IMR-90 (cell line): ENCODE results near the gene NFKB1. TPM values are rescaled to one million over a fixed set of nuclear protein-coding genes. Genes with fewer than 3 reads are reported as not detected.

ENCODE experiments used
- ATAC-seq: fragments of 200-7000 bp; cut with Tn5 transposase; 2 replicates; pipeline ENCODE4 v1.9.1; 2020; ENCODE audit warnings: low read depth, mild to moderate bottlenecking, moderate library complexity
- BruUV-seq: library from RNA; stranded (reverse); fragments of 400-500 nt; replicated peaks from 2 replicates; lab custom pipeline; 2021; lab: Mats Ljungman, UMichigan
- CTCF ChIA-PET: fragments of 300-600 bp; formaldehyde crosslinking; extraction: SDS; loops from one replicate; lab custom pipeline; 2021; ENCODE audit warnings: antibody characterized with exemption; lab: Yijun Ruan, JAX
- POLR2A ChIA-PET: fragments of 300-600 bp; sonication (Branson Sonifier 250); formaldehyde crosslinking; loops from one replicate; lab custom pipeline; 2022; ENCODE audit warnings: antibody characterized with exemption; ENCODE audit not compliant: unreplicated experiment; lab: Charles Lee
- DNase-seq: peaks from one replicate; pipeline ENCODE4 v3.0.0; 2013
- H2AFZ ChIP-seq: replicated peaks from 2 replicates; pipeline ENCODE3; 2013; ENCODE audit warnings: low read length, mild to moderate bottlenecking; ENCODE audit not compliant: poor library complexity
- H2AK5ac ChIP-seq: 2 replicates; pipeline ENCODE4 v1.6.1; 2013; ENCODE audit warnings: low read depth, low read length, inconsistent platforms
- H2AK9ac ChIP-seq: replicated peaks from 2 replicates; pipeline ENCODE3; 2013; ENCODE audit warnings: mild to moderate bottlenecking, low read depth, low read length, moderate library complexity; ENCODE audit not compliant: poor library complexity
- H2BK120ac ChIP-seq: 2 replicates; pipeline ENCODE4 v1.6.1; 2013; ENCODE audit warnings: low read depth, low read length, inconsistent platforms
- H2BK15ac ChIP-seq: 3 replicates; pipeline ENCODE4 v1.6.1; 2013; ENCODE audit warnings: low read depth, low read length, inconsistent platforms
- H2BK20ac ChIP-seq: 2 replicates; pipeline ENCODE4 v1.6.1; 2013; ENCODE audit warnings: low read depth, mild to moderate bottlenecking, inconsistent platforms, low read length, moderate library complexity
- H2BK5ac ChIP-seq: 2 replicates; pipeline ENCODE4 v1.6.1; 2013; ENCODE audit warnings: mild to moderate bottlenecking, low read depth, low read length, inconsistent platforms; ENCODE audit not compliant: poor library complexity, severe bottlenecking
- H3K14ac ChIP-seq: replicated peaks from 2 replicates; pipeline ENCODE4 v1.6.1; 2013; ENCODE audit warnings: low read depth, low read length, inconsistent platforms
- H3K18ac ChIP-seq: 2 replicates; pipeline ENCODE4 v1.6.1; 2013; ENCODE audit warnings: low read depth, low read length, control low read depth
- H3K23ac ChIP-seq: 2 replicates; pipeline ENCODE4 v1.6.1; 2013; ENCODE audit warnings: low read depth, low read length, inconsistent platforms
- H3K27ac ChIP-seq: 2 replicates; pipeline ENCODE4 v1.5.1; 2013; ENCODE audit warnings: mild to moderate bottlenecking, control low read depth, low read length; ENCODE audit not compliant: insufficient read depth
- H3K27me3 ChIP-seq: 2 replicates; pipeline ENCODE4 v1.6.1; 2013; ENCODE audit warnings: low read length; ENCODE audit not compliant: control insufficient read depth, insufficient read depth
- H3K36me3 ChIP-seq: 2 replicates; pipeline ENCODE4 v1.6.1; 2013; ENCODE audit warnings: low read length, mixed read lengths; ENCODE audit not compliant: control insufficient read depth, insufficient read depth
- H3K4ac ChIP-seq: 2 replicates; pipeline ENCODE4 v1.6.1; 2013; ENCODE audit warnings: low read depth, low read length, inconsistent platforms
- H3K4me1 ChIP-seq: 2 replicates; pipeline ENCODE4 v1.6.1; 2013; ENCODE audit warnings: low read length, mixed read lengths; ENCODE audit not compliant: control insufficient read depth, insufficient read depth
- H3K4me2 ChIP-seq: 2 replicates; pipeline ENCODE4 v1.6.1; 2013; ENCODE audit warnings: low read depth, mild to moderate bottlenecking, control low read depth, low read length, moderate library complexity
- H3K4me3 ChIP-seq: 2 replicates; pipeline ENCODE4 v1.5.1; 2013; ENCODE audit warnings: low read depth, mild to moderate bottlenecking, control low read depth, low read length, moderate library complexity; ENCODE audit not compliant: insufficient read depth
- H3K56ac ChIP-seq: 2 replicates; pipeline ENCODE4 v1.6.1; 2013; ENCODE audit warnings: low read length, inconsistent platforms; ENCODE audit not compliant: insufficient read depth; ENCODE audit errors: extremely low read depth
- H3K79me1 ChIP-seq, 2 experiments: 2 replicates each; pipeline ENCODE4 v1.6.1; 2013; ENCODE audit warnings: low read length in 2 of 2, inconsistent platforms in 1 of 2, low read depth in 1 of 2
- H3K9ac ChIP-seq: 2 replicates; pipeline ENCODE4 v1.6.1; 2013; ENCODE audit warnings: low read depth, low read length, control low read depth
- H3K9me1 ChIP-seq: 2 replicates; pipeline ENCODE4 v1.6.1; 2013; ENCODE audit warnings: low read length, inconsistent platforms; ENCODE audit not compliant: insufficient read depth
- H3K9me3 ChIP-seq: 2 replicates; pipeline ENCODE4 v1.6.1; 2013; ENCODE audit warnings: low read length; ENCODE audit not compliant: control insufficient read depth, insufficient read depth
- H4K20me1 ChIP-seq: 2 replicates; pipeline ENCODE4 v1.6.1; 2013; ENCODE audit warnings: low read length, inconsistent platforms; ENCODE audit not compliant: insufficient read depth
- H4K5ac ChIP-seq: 2 replicates; pipeline ENCODE4 v1.6.1; 2013; ENCODE audit warnings: mild to moderate bottlenecking, low read depth, low read length, control low read depth
- H4K8ac ChIP-seq, 2 experiments: 2 replicates each; pipeline ENCODE4 v1.6.1; 2013; ENCODE audit warnings: low read depth in 2 of 2, low read length in 2 of 2, control low read depth in 1 of 2, inconsistent platforms in 1 of 2
- H4K91ac ChIP-seq: 2 replicates; pipeline ENCODE4 v1.6.1; 2013; ENCODE audit warnings: low read depth, low read length, inconsistent platforms; ENCODE audit not compliant: insufficient read depth
- WGBS, 2 experiments: methylation state at CpG; one replicate each; pipeline versions ENCODE4 v1.1.5 to v1.1.7; 2013; ENCODE audit warnings: missing lambda C conversion rate in 2 of 2; ENCODE audit not compliant: insufficient read length in 1 of 2; ENCODE audit errors: extremely low coverage in 2 of 2; 5-methylcytosine and 5-hydroxymethylcytosine counted together
- dilution Hi-C: fragments of 300-500 bp; cut with HindIII; formaldehyde crosslinking; loops from one replicate; pipeline ENCODE4 v1.14.3; 2018; ENCODE audit warnings: low sequenced_read_pairs; ENCODE audit not compliant: unreplicated experiment
- in situ Hi-C: fragments of 300-500 bp; cut with MboI; formaldehyde crosslinking; loops from 3 replicates; pipeline ENCODE4 v1.14.3; 2019; ENCODE audit warnings: low sequenced_read_pairs, inconsistent platforms, mixed read lengths
- intact Hi-C: fragments of 100-400 bp; cut with micrococcal nuclease; formaldehyde crosslinking; loops from 2 replicates; pipeline ENCODE4 v1.10.0; 2022
- polyA plus RNA-seq, 3 experiments: library from polyadenylated mRNA; depleted of rRNA; stranded (reverse); fragments of >200 nt; gene quantifications; 2 replicates each; pipeline ENCODE4 v1.2.3, GENCODE V29; 2012; ENCODE audit warnings: low replicate concordance in 1 of 3
- total RNA-seq: library from RNA; depleted of rRNA; stranded (reverse); fragments of >200 nt; gene quantifications from 2 replicates; pipeline ENCODE4 v1.2.3, GENCODE V29; 2012
- TF ChIP-seq, protein P1 (sequence below): fragments of 150-350 bp; IDR thresholded peaks from 2 replicates; pipeline ENCODE4 v1.6.1; 2016; ENCODE audit warnings: low read depth, mild to moderate bottlenecking, low read length, moderate library complexity, borderline replicate concordance

Gene NFKB1
- total and polyA plus RNA-seq, 2 of the 4 experiments (the other 2 are of a cell fraction): 19.8 to 24.6 TPM

DNA sequence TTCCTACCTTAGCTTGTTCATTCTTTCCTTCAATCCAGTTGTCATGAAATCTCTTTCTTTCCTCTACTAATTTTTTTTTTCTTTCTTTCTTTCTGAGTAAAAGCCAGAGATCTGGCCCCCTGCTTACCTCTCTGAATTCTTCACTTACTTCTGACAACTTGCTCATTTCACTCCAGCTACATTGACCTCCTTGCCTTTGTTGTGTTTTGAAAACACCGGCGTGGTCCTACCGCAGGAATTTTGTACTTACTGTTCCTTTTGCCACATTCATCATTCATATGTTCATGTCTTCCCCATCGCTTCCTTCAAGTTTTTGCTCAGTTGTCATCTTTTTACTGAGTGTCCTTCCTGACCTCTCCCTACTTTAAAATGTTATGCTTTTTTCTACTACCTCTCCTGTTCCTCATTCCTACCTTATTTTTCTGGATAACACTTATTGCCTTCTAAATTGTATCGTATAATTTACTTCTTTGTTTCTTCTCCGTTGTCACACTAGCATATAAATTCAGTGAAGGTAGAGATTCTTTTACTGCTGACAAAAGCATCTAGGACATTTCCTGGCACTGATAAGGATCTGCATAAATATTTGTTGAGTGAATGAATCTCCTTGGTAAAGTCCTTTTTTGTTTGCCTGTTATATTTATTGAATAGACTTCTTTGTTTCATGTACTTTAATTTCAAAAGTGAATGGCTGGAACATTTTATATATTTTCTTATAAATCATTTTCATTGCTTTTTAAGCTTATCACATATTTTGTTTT is 74.4 kb downstream of the NFKB1 start:
- H3K4ac ChIP-seq: no peak overlapping the region
- no peaks in the 10 kb centered on the region for H3K4me1 ChIP-seq
- TF ChIP-seq, protein P1, sequence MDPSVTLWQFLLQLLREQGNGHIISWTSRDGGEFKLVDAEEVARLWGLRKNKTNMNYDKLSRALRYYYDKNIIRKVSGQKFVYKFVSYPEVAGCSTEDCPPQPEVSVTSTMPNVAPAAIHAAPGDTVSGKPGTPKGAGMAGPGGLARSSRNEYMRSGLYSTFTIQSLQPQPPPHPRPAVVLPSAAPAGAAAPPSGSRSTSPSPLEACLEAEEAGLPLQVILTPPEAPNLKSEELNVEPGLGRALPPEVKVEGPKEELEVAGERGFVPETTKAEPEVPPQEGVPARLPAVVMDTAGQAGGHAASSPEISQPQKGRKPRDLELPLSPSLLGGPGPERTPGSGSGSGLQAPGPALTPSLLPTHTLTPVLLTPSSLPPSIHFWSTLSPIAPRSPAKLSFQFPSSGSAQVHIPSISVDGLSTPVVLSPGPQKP: no peak
- BruUV-seq: no TSS peak
- ChIA-PET POLR2A (interaction anchor here (0.5 kb wide), 1 partner anchor 243 kb away, joined by 3 read pairs; no protein-coding TSS in a partner anchor), CTCF (interaction anchor here (0.6 kb wide), 1 partner anchor 89 kb away, joined by 5 read pairs; no protein-coding TSS in a partner anchor)
- no peaks in the 10 kb centered on the region for H3K9me3 ChIP-seq
- peaks cover 10 to 11% of the 10 kb centered on the region in 2 experiments; a peak in 1 of 4 replicates for H3K79me1 ChIP-seq
- WGBS, 2 experiments: 80% methylated on average over 1 of the region's 6 CpGs; no CpG with 5 or more reads in 1 of the 2 experiments
- H2BK20ac ChIP-seq: no peak overlapping the region
- ATAC-seq: no peak
- H3K56ac ChIP-seq: no peak overlapping the region
- no peak overlapping the region for H3K27ac ChIP-seq
- dilution Hi-C loops (no loop called here), intact Hi-C loops (no loop called here), in situ Hi-C loops (no loop called here)
- no peak overlapping the region for H3K18ac ChIP-seq
- H3K4me2 ChIP-seq: no peak overlapping the region
- H4K91ac ChIP-seq: no peak overlapping the region
- peaks cover 3% of the 10 kb centered on the region; the same call in 1 of the 2 replicates for H3K9me1 ChIP-seq
- H2BK120ac ChIP-seq: no peak overlapping the region
- H2BK15ac ChIP-seq: no peak overlapping the region
- no peaks in the 10 kb centered on the region for H4K20me1 ChIP-seq
- H3K23ac ChIP-seq: no peak overlapping the region
- no peak overlapping the region for H3K9ac ChIP-seq
- no peak overlapping the region for H2AK9ac ChIP-seq
- no peak overlapping the region for H2AK5ac ChIP-seq
- peaks cover 17% of the 10 kb centered on the region for H3K36me3 ChIP-seq
- no peak overlapping the region for H4K8ac ChIP-seq
- H3K27me3 ChIP-seq: no peaks in the 10 kb centered on the region
- H3K4me3 ChIP-seq: no peak overlapping the region
- no peak overlapping the region for H4K5ac ChIP-seq
- no peak for DNase-seq
- H2AFZ ChIP-seq: no peak overlapping the region
- no peak overlapping the region for H3K14ac ChIP-seq
- H2BK5ac ChIP-seq: no peak overlapping the region
